Uterus (tissue), 4 donors: ENCODE results near the gene LY9. TPM values are rescaled to one million over a fixed set of nuclear protein-coding genes. Genes with fewer than 3 reads are reported as not detected.

Source experiments
- DNase-seq, 2 donors: peaks; one replicate each; pipeline ENCODE4 v3.0.0-alpha.2; 2019 to 2020
- H3K27ac ChIP-seq, 2 donors: fragments of 200-600 bp; sonication (generic); 1 replicate in 1 of 2; 2 replicates in 1 of 2; pipeline ENCODE4 v1.5.1; 2016 to 2018
- H3K27me3 ChIP-seq, 2 donors: fragments of 200-600 bp; sonication (generic); one replicate each; pipeline ENCODE4 v1.5.1; 2018 to 2019; ENCODE audit warnings: control low read depth in 1 of 2
- H3K36me3 ChIP-seq, 2 donors: fragments of 200-600 bp; sonication (generic); one replicate each; pipeline ENCODE4 v1.5.1; 2019; ENCODE audit warnings: control low read depth in 1 of 2
- H3K4me1 ChIP-seq, 2 donors: fragments of 200-600 bp; sonication (generic); one replicate each; pipeline ENCODE4 v1.5.1; 2018 to 2019; ENCODE audit warnings: control low read depth in 1 of 2
- H3K4me3 ChIP-seq, 2 donors: fragments of 200-600 bp; sonication (generic); 1 replicate in 1 of 2; 2 replicates in 1 of 2; pipeline ENCODE4 v1.5.1; 2018 to 2019; ENCODE audit warnings: mild to moderate bottlenecking in 1 of 2
- H3K9me3 ChIP-seq, 2 donors: fragments of 200-600 bp; sonication (generic); one replicate each; pipeline ENCODE4 v1.5.1; 2019; ENCODE audit warnings: control low read depth in 1 of 2
- CTCF ChIP-seq, 4 experiments: fragments of 200-600 bp in 2 of 4; fragments of 450-650 bp in 2 of 4; sonication (generic) in 2 of 4; IDR thresholded peaks; one replicate each; pipeline ENCODE4 v1.5.1; 2016 to 2019; ENCODE audit warnings: antibody characterized with exemption in 4 of 4, mild to moderate bottlenecking in 2 of 4, moderate library complexity in 1 of 4
- POLR2A ChIP-seq, 2 donors: fragments of 450-650 bp; IDR thresholded peaks; one replicate each; pipeline ENCODE4 v1.6.1; 2016; ENCODE audit warnings: antibody characterized with exemption in 2 of 2, mild to moderate bottlenecking in 1 of 2, moderate library complexity in 1 of 2
- intact Hi-C: fragments of 100-400 bp; cut with DNase I; formaldehyde crosslinking; loops from one replicate; pipeline ENCODE4 v1.15.1; 2023; ENCODE audit warnings: low total_unique reads
- total RNA-seq, 4 donors: library from RNA; depleted of rRNA in 3 of 4; stranded (reverse); fragments of >200 nt in 3 of 4; gene quantifications; one replicate each; pipeline versions ENCODE4 v1.1.0 to v1.2.4, GENCODE V29; 2014 to 2023
- donor health status: DM: yes; HTN: yes; CAD: no.

The LY9 gene
- total RNA-seq, 4 donors from 2014 or later: 0.35 to 0.70 TPM; not detected in 2

- Histone ChIP-seq H3K9me3 (no peaks in the 10 kb centered on the region), H3K27me3 (no peaks in the 10 kb centered on the region), H3K36me3 (no peaks in the 10 kb centered on the region), H3K27ac (no peak overlapping the region), H3K4me3 (no peak overlapping the region), H3K4me1 (no peaks in the 10 kb centered on the region)
- DNase-seq: no peak
- TF ChIP-seq CTCF (IDR thresholded peaks at IDR 0.05) (no peak), POLR2A (IDR thresholded peaks at IDR 0.05) (no peak)
- intact Hi-C loops: no loop called here
Observed at GRCh38 chr1:160818207-160818937, 22.4 kb downstream of the LY9 start.

GRCh38 chr1:160819186-160819585 lies 23.2 kb downstream of the LY9 start:
- Histone ChIP-seq H3K4me1 (no peaks in the 10 kb centered on the region), H3K9me3 (no peaks in the 10 kb centered on the region), H3K4me3 (no peak overlapping the region), H3K27ac (no peak overlapping the region), H3K27me3 (no peaks in the 10 kb centered on the region), H3K36me3 (no peaks in the 10 kb centered on the region)
- TF ChIP-seq CTCF (IDR thresholded peaks at IDR 0.05): no peak
- intact Hi-C loops: no loop called here
- no peak for DNase-seq

GRCh38 chr1:160821627-160822026 lies 25.7 kb downstream of the LY9 start:
- no peaks in the 10 kb centered on the region for H3K27me3 ChIP-seq
- H3K36me3 ChIP-seq: no peaks in the 10 kb centered on the region
- intact Hi-C loops: no loop called here
- H3K27ac ChIP-seq: no peak overlapping the region
- H3K9me3 ChIP-seq: no peaks in the 10 kb centered on the region
- H3K4me3 ChIP-seq: no peak overlapping the region
- H3K4me1 ChIP-seq: no peaks in the 10 kb centered on the region
- TF ChIP-seq CTCF (IDR thresholded peaks at IDR 0.05) (no peak), POLR2A (IDR thresholded peaks at IDR 0.05) (no peak)
- no peak for DNase-seq

- Histone ChIP-seq H3K27me3 (no peaks in the 10 kb centered on the region), H3K4me3 (no peak overlapping the region), H3K9me3 (no peaks in the 10 kb centered on the region), H3K27ac (no peak overlapping the region), H3K4me1 (no peaks in the 10 kb centered on the region), H3K36me3 (no peaks in the 10 kb centered on the region)
- TF ChIP-seq POLR2A (IDR thresholded peaks at IDR 0.05) (no peak), CTCF (IDR thresholded peaks at IDR 0.05) (no peak)
- no peak for DNase-seq
- intact Hi-C loops: no loop called here
Observed at GRCh38 chr1:160823296-160823695, 27.3 kb downstream of the LY9 start.

- no peaks in the 10 kb centered on the region for H3K4me1 ChIP-seq
- H3K36me3 ChIP-seq: no peaks in the 10 kb centered on the region
- no peaks in the 10 kb centered on the region for H3K9me3 ChIP-seq
- no peak for DNase-seq
- no peak overlapping the region for H3K27ac ChIP-seq
- H3K4me3 ChIP-seq: no peak overlapping the region
- no peaks in the 10 kb centered on the region for H3K27me3 ChIP-seq
- intact Hi-C loops: no loop called here
- TF ChIP-seq POLR2A (IDR thresholded peaks at IDR 0.05): no peak
- TF ChIP-seq CTCF (IDR thresholded peaks at IDR 0.05): no peak
Observed at GRCh38 chr1:160826546-160826945, 30.6 kb downstream of the LY9 start.
